GM23338 (cell line): ENCODE measurements around the gene NCSTN. TPM values are rescaled to one million over a fixed set of nuclear protein-coding genes. Genes with fewer than 3 reads are reported as not detected.

Source experiments
- ATAC-seq: fragments of 200-7000 bp; cut with Tn5 transposase; 3 replicates; pipeline ENCODE4 v1.9.1; 2020
- DNase-seq: peaks from one replicate; pipeline ENCODE4 v3.0.0-alpha.2; 2015; ENCODE audit warnings: low spot score
- H2AFZ ChIP-seq: fragments of 200-600 bp; sonication (generic); 2 replicates; pipeline ENCODE4 v1.8.0; 2016; ENCODE audit warnings: antibody characterized with exemption, mild to moderate bottlenecking, moderate library complexity
- H3F3A ChIP-seq: fragments of 200-600 bp; sonication (generic); replicated peaks from 2 replicates; pipeline ENCODE4 v1.8.0; 2017; ENCODE audit warnings: antibody characterized with exemption, mixed run types, low read depth
- H3K27ac ChIP-seq: fragments of 200-600 bp; sonication (generic); 2 replicates; pipeline ENCODE4 v1.6.1; 2016; ENCODE audit warnings: low read depth
- H3K27me3 ChIP-seq: fragments of 200-600 bp; sonication (generic); 2 replicates; pipeline ENCODE4 v1.8.0; 2016; ENCODE audit warnings: mild to moderate bottlenecking, mixed run types, moderate library complexity; ENCODE audit not compliant: insufficient read depth
- H3K36me3 ChIP-seq: fragments of 200-600 bp; sonication (generic); 2 replicates; pipeline ENCODE4 v1.8.0; 2016; ENCODE audit warnings: mild to moderate bottlenecking; ENCODE audit not compliant: insufficient read depth
- H3K4me1 ChIP-seq: fragments of 200-600 bp; sonication (generic); 2 replicates; pipeline ENCODE4 v1.8.0; 2016; ENCODE audit warnings: mild to moderate bottlenecking, moderate library complexity; ENCODE audit not compliant: insufficient read depth
- H3K4me2 ChIP-seq: fragments of 200-600 bp; sonication (generic); 2 replicates; pipeline ENCODE4 v1.7.1; 2017; ENCODE audit warnings: mixed run types
- H3K4me3 ChIP-seq: fragments of 200-600 bp; sonication (generic); 2 replicates; pipeline ENCODE4 v1.6.1; 2016; ENCODE audit warnings: mixed run types
- H3K79me2 ChIP-seq: fragments of 200-600 bp; sonication (generic); replicated peaks from 2 replicates; pipeline ENCODE4 v1.8.0; 2017; ENCODE audit warnings: mild to moderate bottlenecking; ENCODE audit not compliant: insufficient read depth
- H3K9me2 ChIP-seq: fragments of 200-600 bp; sonication (generic); 2 replicates; pipeline ENCODE4 v1.8.0; 2017; ENCODE audit not compliant: insufficient read depth
- H4K20me1 ChIP-seq: fragments of 200-600 bp; sonication (generic); replicated peaks from 2 replicates; pipeline ENCODE4 v1.8.0; 2017; ENCODE audit warnings: mild to moderate bottlenecking; ENCODE audit not compliant: insufficient read depth
- H3K27ac Mint-ChIP-seq: 2 replicates; pipeline ENCODE4 v1.8.0; 2020; ENCODE audit warnings: inconsistent platforms, mild to moderate bottlenecking, moderate library complexity, mixed read lengths
- H3K27me3 Mint-ChIP-seq: 3 replicates; pipeline ENCODE4 v1.8.0; 2022; ENCODE audit warnings: low read depth, mild to moderate bottlenecking, moderate library complexity, mixed read lengths, inconsistent platforms; ENCODE audit not compliant: insufficient read depth, poor library complexity
- H3K36me3 Mint-ChIP-seq: 3 replicates; pipeline ENCODE4 v1.8.0; 2021; ENCODE audit warnings: low read depth, mild to moderate bottlenecking, inconsistent platforms, moderate library complexity, mixed read lengths
- H3K4me1 Mint-ChIP-seq: 3 replicates; pipeline ENCODE4 v1.8.0; 2020; ENCODE audit warnings: mild to moderate bottlenecking, inconsistent platforms, mixed read lengths
- H3K4me3 Mint-ChIP-seq: 3 replicates; pipeline ENCODE4 v1.8.0; 2021; ENCODE audit warnings: moderate library complexity, mild to moderate bottlenecking, inconsistent platforms, mixed read lengths
- H3K9me3 Mint-ChIP-seq: 3 replicates; pipeline ENCODE4 v1.8.0; 2020; ENCODE audit warnings: moderate library complexity, mild to moderate bottlenecking, inconsistent platforms, mixed read lengths
- CREB1 ChIP-seq: fragments of 250-450 bp; sonication (Bioruptor Pico); IDR thresholded peaks from 2 replicates; pipeline ENCODE4 v1.5.0; 2020; ENCODE audit warnings: low read depth, mild to moderate bottlenecking, moderate library complexity
- EZH2 ChIP-seq: fragments of 200-600 bp; sonication (generic); IDR thresholded peaks from one replicate; pipeline ENCODE4 v1.8.0; 2017; ENCODE audit warnings: antibody characterized with exemption, mild to moderate bottlenecking, low read depth; ENCODE audit not compliant: unreplicated experiment
- EZH2phosphoT487 ChIP-seq: fragments of 200-600 bp; sonication (generic); IDR thresholded peaks from one replicate; pipeline ENCODE4 v1.8.1; 2018; ENCODE audit warnings: antibody characterized with exemption; ENCODE audit not compliant: unreplicated experiment
- JUNB ChIP-seq: IDR thresholded peaks from one replicate; pipeline ENCODE4 v1.6.1; 2016; ENCODE audit warnings: antibody characterized with exemption; ENCODE audit not compliant: unreplicated experiment
- POLR2AphosphoS5 ChIP-seq: IDR thresholded peaks from 2 replicates; pipeline ENCODE4 v1.6.1; 2016; ENCODE audit warnings: antibody characterized with exemption, low read depth
- STAT1 ChIP-seq: IDR thresholded peaks from one replicate; pipeline ENCODE4 v1.6.1; 2016; ENCODE audit warnings: antibody characterized with exemption; ENCODE audit not compliant: unreplicated experiment
- ZNF331 ChIP-seq: fragments of 250-450 bp; sonication (Bioruptor Pico); IDR thresholded peaks from 2 replicates; pipeline ENCODE4 v1.5.0; 2020; ENCODE audit warnings: low read depth, mild to moderate bottlenecking, moderate library complexity
- ZNF462 ChIP-seq: fragments of 250-450 bp; sonication (Bioruptor Pico); IDR thresholded peaks from 2 replicates; pipeline ENCODE4 v1.5.0; 2020; ENCODE audit warnings: mild to moderate bottlenecking, moderate library complexity
- polyA plus RNA-seq: library from polyadenylated mRNA; unstranded; fragments of >200 nt; fragmentation: Nextera tagmentation; extraction: Ambion mirVana; gene quantifications from 2 replicates; pipeline ENCODE4 v1.2.1, GENCODE V29; 2016
- total RNA-seq: library from RNA; depleted of rRNA; stranded (reverse); fragments of >200 nt; shearing (Covaris generic); gene quantifications from 2 replicates; pipeline ENCODE4 v1.2.3, GENCODE V29; 2014
- TF ChIP-seq, protein P1 (sequence below): IDR thresholded peaks from one replicate; pipeline ENCODE4 v1.6.1; 2018; ENCODE audit warnings: antibody characterized with exemption; ENCODE audit not compliant: unreplicated experiment
- TF ChIP-seq, protein P2 (sequence below): IDR thresholded peaks from 2 replicates; pipeline ENCODE4 v1.6.1; 2016; ENCODE audit warnings: antibody characterized with exemption

The NCSTN gene
- total and polyA plus RNA-seq, 2 experiments from 2014 or later: 36.0 to 45.9 TPM

- TF ChIP-seq ZNF462: no peak
- TF ChIP-seq POLR2AphosphoS5: no peak
Observed at GRCh38 chr1:160307118-160307791, 35.9 kb upstream of the NCSTN start (continued).

- Mint-ChIP-seq H3K36me3 (peaks cover 79% of the 10 kb centered on the region), H3K4me3 (peak overlapping the region; percentile 35; the same call in 2 of the 3 replicates), H3K4me1 (peaks cover 37% of the 10 kb centered on the region), H3K27ac (peak overlapping the region; percentile 61), H3K9me3 (no peaks in the 10 kb centered on the region), H3K27me3 (peaks cover 6% of the 10 kb centered on the region)
- Histone ChIP-seq H3F3A (no peaks in the 10 kb centered on the region; the same call in 1 of the 2 replicates), H3K27ac (peak overlapping the region; percentile 43), H3K9me2 (no peaks in the 10 kb centered on the region), H4K20me1 (0 out of 2 replicates have a peak, but pooled peaks cover 8% of the 10 kb centered on the region), H3K36me3 (peaks cover 57% of the 10 kb centered on the region), H3K4me1 (peaks cover 30% of the 10 kb centered on the region), H3K4me2 (peak overlapping the region; percentile 19), H2AFZ (no peak overlapping the region), H3K79me2 (no peaks in the 10 kb centered on the region), H3K4me3 (no peak overlapping the region), H3K27me3 (no peaks in the 10 kb centered on the region)
- DNase-seq (peak; percentile 21), ATAC-seq (peak; percentile 58)
- TF ChIP-seq CREB1 (CRISPR knock-in tag): no peak
- no peak for TF ChIP-seq EZH2phosphoT487
- no peak for TF ChIP-seq EZH2
- TF ChIP-seq JUNB: no peak
- TF ChIP-seq ZNF331 (CRISPR knock-in tag): no peak
- TF ChIP-seq, protein P1, sequence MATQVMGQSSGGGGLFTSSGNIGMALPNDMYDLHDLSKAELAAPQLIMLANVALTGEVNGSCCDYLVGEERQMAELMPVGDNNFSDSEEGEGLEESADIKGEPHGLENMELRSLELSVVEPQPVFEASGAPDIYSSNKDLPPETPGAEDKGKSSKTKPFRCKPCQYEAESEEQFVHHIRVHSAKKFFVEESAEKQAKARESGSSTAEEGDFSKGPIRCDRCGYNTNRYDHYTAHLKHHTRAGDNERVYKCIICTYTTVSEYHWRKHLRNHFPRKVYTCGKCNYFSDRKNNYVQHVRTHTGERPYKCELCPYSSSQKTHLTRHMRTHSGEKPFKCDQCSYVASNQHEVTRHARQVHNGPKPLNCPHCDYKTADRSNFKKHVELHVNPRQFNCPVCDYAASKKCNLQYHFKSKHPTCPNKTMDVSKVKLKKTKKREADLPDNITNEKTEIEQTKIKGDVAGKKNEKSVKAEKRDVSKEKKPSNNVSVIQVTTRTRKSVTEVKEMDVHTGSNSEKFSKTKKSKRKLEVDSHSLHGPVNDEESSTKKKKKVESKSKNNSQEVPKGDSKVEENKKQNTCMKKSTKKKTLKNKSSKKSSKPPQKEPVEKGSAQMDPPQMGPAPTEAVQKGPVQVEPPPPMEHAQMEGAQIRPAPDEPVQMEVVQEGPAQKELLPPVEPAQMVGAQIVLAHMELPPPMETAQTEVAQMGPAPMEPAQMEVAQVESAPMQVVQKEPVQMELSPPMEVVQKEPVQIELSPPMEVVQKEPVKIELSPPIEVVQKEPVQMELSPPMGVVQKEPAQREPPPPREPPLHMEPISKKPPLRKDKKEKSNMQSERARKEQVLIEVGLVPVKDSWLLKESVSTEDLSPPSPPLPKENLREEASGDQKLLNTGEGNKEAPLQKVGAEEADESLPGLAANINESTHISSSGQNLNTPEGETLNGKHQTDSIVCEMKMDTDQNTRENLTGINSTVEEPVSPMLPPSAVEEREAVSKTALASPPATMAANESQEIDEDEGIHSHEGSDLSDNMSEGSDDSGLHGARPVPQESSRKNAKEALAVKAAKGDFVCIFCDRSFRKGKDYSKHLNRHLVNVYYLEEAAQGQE: no peak
- TF ChIP-seq, protein P2, sequence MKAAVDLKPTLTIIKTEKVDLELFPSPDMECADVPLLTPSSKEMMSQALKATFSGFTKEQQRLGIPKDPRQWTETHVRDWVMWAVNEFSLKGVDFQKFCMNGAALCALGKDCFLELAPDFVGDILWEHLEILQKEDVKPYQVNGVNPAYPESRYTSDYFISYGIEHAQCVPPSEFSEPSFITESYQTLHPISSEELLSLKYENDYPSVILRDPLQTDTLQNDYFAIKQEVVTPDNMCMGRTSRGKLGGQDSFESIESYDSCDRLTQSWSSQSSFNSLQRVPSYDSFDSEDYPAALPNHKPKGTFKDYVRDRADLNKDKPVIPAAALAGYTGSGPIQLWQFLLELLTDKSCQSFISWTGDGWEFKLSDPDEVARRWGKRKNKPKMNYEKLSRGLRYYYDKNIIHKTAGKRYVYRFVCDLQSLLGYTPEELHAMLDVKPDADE: no peak
- no peak for TF ChIP-seq STAT1
Observed at GRCh38 chr1:160308451-160309184, 34.6 kb upstream of the NCSTN start.
